IMR-90 (cell line): ENCODE measurements around the gene PRRC2A.

Experiments
- CEBPB ChIP-seq: IDR thresholded peaks from 2 replicates; pipeline ENCODE4 v1.6.1; 2012; ENCODE audit warnings: low read depth, low read length, improper control_type of control experiment
- CTCF ChIP-seq: conservative IDR thresholded peaks from 2 replicates; pipeline ENCODE4 v1.5.1; 2012; ENCODE audit warnings: mild to moderate bottlenecking, low read depth, low read length, improper control_type of control experiment
- MAFK ChIP-seq: IDR thresholded peaks from 2 replicates; pipeline ENCODE4 v1.6.1; 2012; ENCODE audit warnings: low read depth, low read length, improper control_type of control experiment
- MXI1 ChIP-seq: IDR thresholded peaks from 2 replicates; pipeline ENCODE4 v1.6.1; 2012; ENCODE audit warnings: low read depth, mild to moderate bottlenecking, low read length, moderate library complexity, borderline replicate concordance
- POLR2A ChIP-seq: IDR thresholded peaks from 2 replicates; pipeline ENCODE4 v1.6.1; 2012; ENCODE audit warnings: mild to moderate bottlenecking, low read depth, low read length
- RAD21 ChIP-seq: IDR thresholded peaks from 2 replicates; pipeline ENCODE4 v1.6.1; 2012; ENCODE audit warnings: low read length, improper control_type of control experiment
- RCOR1 ChIP-seq: IDR thresholded peaks from 2 replicates; pipeline ENCODE4 v1.6.1; 2012; ENCODE audit warnings: mild to moderate bottlenecking, low read length, improper control_type of control experiment; ENCODE audit not compliant: insufficient replicate concordance
- SMC3 ChIP-seq: fragments of 150-350 bp; IDR thresholded peaks from 2 replicates; pipeline ENCODE4 v1.6.1; 2016; ENCODE audit warnings: low read depth, mild to moderate bottlenecking, antibody characterized with exemption, low read length, moderate library complexity
- USF2 ChIP-seq: fragments of 150-350 bp; IDR thresholded peaks from 2 replicates; pipeline ENCODE4 v1.6.1; 2017; ENCODE audit warnings: mild to moderate bottlenecking, antibody characterized with exemption, low read length, low read depth

- TF ChIP-seq CTCF, result no peak
- TF ChIP-seq USF2, result no peak
- TF ChIP-seq CEBPB, result no peak
- TF ChIP-seq RCOR1, result no peak
- TF ChIP-seq MAFK, result no peak
- no peak for TF ChIP-seq RAD21
- TF ChIP-seq SMC3, result no peak
- no peak for TF ChIP-seq MXI1
- no peak for TF ChIP-seq POLR2A
Measured at GRCh38 chr6:31609519-31610406, 10.8 kb upstream of the PRRC2A start.
